Measurements from ENCODE around the gene PRSS22.

- TF ChIP-seq CTCF (optimal IDR thresholded peaks at IDR 0.05 in 1 of 3, IDR thresholded peaks at IDR 0.05 in 1 of 3, conservative IDR thresholded peaks at IDR 0.05 in 1 of 3; ENCODE audit: extremely low read depth in 1 of 3, insufficient read depth in 2 of 3, low read length in 3 of 3) (no peak), EZH2 (IDR thresholded peaks at IDR 0.05; ENCODE audit: low read length) (no peak)
Observed at GRCh38 chr16:2874032-2874911, 16.3 kb upstream of the PRSS22 start.
